ENCODE data around the gene FKRP.
A peak's percentile ranks its signal among the peaks of the same experiment; 100 is the strongest.
"Not testable (repeated sequence)": the region's sequence is repeated elsewhere in the genome, so short reads cannot be mapped to it uniquely, and the experiment has no call there.

The FKRP gene

GRCh38 chr19:46745521-46746280 lies at the start of gene FKRP:
Gene FKRP, plus strand, starts transcription at chr19:46746057. Its CDS starts 9,394 bp downstream, at chr19:46755451.
- DNase-seq: peak; percentile 37

- DNase-seq: no peak
Observed at GRCh38 chr19:46696866-46697203, 49.0 kb upstream of the FKRP start.

GRCh38 chr19:46697204-46697960 lies 48.5 kb upstream of the FKRP start:
- DNase-seq: no peak

GRCh38 chr19:46698395-46699321 lies 47.2 kb upstream of the FKRP start:
- no peak for DNase-seq

GRCh38 chr19:46700704-46701103 lies 45.2 kb upstream of the FKRP start:
- no peak for DNase-seq

GRCh38 chr19:46704379-46705076 lies 41.3 kb upstream of the FKRP start:
- peak; percentile 44 for DNase-seq

- no peak for DNase-seq
Observed at GRCh38 chr19:46710687-46711086, 35.2 kb upstream of the FKRP start.

- DNase-seq: not testable (repeated sequence)
Observed at GRCh38 chr19:46712768-46713338, 33.0 kb upstream of the FKRP start.

- peak; percentile 86 for DNase-seq
Observed at GRCh38 chr19:46713781-46714443, 31.9 kb upstream of the FKRP start.

- DNase-seq: no peak
Observed at GRCh38 chr19:46714444-46715106, 31.3 kb upstream of the FKRP start.

GRCh38 chr19:46715620-46715974 lies 30.3 kb upstream of the FKRP start:
- DNase-seq: no peak

- no peak for DNase-seq
Observed at GRCh38 chr19:46715975-46716671, 29.7 kb upstream of the FKRP start.

GRCh38 chr19:46716672-46717033 lies 29.2 kb upstream of the FKRP start:
- no peak for DNase-seq

- peak; percentile 71 for DNase-seq
Observed at GRCh38 chr19:46717034-46717715, 28.7 kb upstream of the FKRP start, which contains the start of gene PRKD2. Gene PRKD2, minus strand, starts transcription at chr19:46717114. Its CDS starts 744 bp downstream, at chr19:46716370.

GRCh38 chr19:46717716-46718143 lies 28.1 kb upstream of the FKRP start:
- no peak for DNase-seq

GRCh38 chr19:46718157-46718933 lies 27.5 kb upstream of the FKRP start:
- no peak for DNase-seq

- DNase-seq: no peak
Observed at GRCh38 chr19:46718934-46719622, 26.8 kb upstream of the FKRP start.

Data from NCI-H146 (cell line).